ENCODE results near the gene STON2.
A peak's percentile ranks its signal among the peaks of the same experiment; 100 is the strongest.

The STON2 gene

GRCh38 chr14:81416981-81417380 is 16.9 kb upstream of the STON2 start:
- DNase-seq (ENCODE audit: low read depth): no peak

- DNase-seq (ENCODE audit: low read depth): no peak
Measured at GRCh38 chr14:81416194-81416952, 16.2 kb upstream of the STON2 start.

- DNase-seq (ENCODE audit: low read depth): no peak
Measured at GRCh38 chr14:81415781-81416180, 15.7 kb upstream of the STON2 start.

GRCh38 chr14:81414123-81414522 is 14.0 kb upstream of the STON2 start:
- DNase-seq (ENCODE audit: low read depth): no peak

GRCh38 chr14:81412779-81413178 is 12.7 kb upstream of the STON2 start:
- no peak for DNase-seq (ENCODE audit: low read depth)

- no peak for DNase-seq (ENCODE audit: low read depth)
Measured at GRCh38 chr14:81408595-81408994, 8.5 kb upstream of the STON2 start.

- no peak for DNase-seq (ENCODE audit: low read depth)
Measured at GRCh38 chr14:81406863-81407262, 6.7 kb upstream of the STON2 start.

- no peak for DNase-seq (ENCODE audit: low read depth)
Measured at GRCh38 chr14:81402123-81402495, 2.0 kb upstream of the STON2 start.

GRCh38 chr14:81401420-81402122 is 1.4 kb upstream of the STON2 start:
- DNase-seq (ENCODE audit: low read depth): peak; percentile 90

GRCh38 chr14:81400852-81401251 is 728 bp upstream of the STON2 start:
- peak; percentile 95 for DNase-seq (ENCODE audit: low read depth)

GRCh38 chr14:81398196-81398891 is 1.8 kb downstream of the STON2 start:
- DNase-seq (ENCODE audit: low read depth): no peak

GRCh38 chr14:81396113-81396512 is 4.0 kb downstream of the STON2 start:
- peak; percentile 9 for DNase-seq (ENCODE audit: low read depth)

GRCh38 chr14:81394739-81395138 is 5.4 kb downstream of the STON2 start:
- DNase-seq (ENCODE audit: low read depth): no peak

GRCh38 chr14:81392976-81393643 is 7.0 kb downstream of the STON2 start:
- no peak for DNase-seq (ENCODE audit: low read depth)

- no peak for DNase-seq (ENCODE audit: low read depth)
Measured at GRCh38 chr14:81392052-81392451, 8.1 kb downstream of the STON2 start.

GRCh38 chr14:81390696-81391095 is 9.4 kb downstream of the STON2 start:
- no peak for DNase-seq (ENCODE audit: low read depth)

- no peak for DNase-seq (ENCODE audit: low read depth)
Measured at GRCh38 chr14:81388336-81388735, 11.8 kb downstream of the STON2 start.

GRCh38 chr14:81386290-81386745 is 13.8 kb downstream of the STON2 start:
- no peak for DNase-seq (ENCODE audit: low read depth)

GRCh38 chr14:81385886-81386285 is 14.2 kb downstream of the STON2 start:
- no peak for DNase-seq (ENCODE audit: low read depth)

- no peak for DNase-seq (ENCODE audit: low read depth)
Measured at GRCh38 chr14:81385419-81385818, 14.7 kb downstream of the STON2 start.

GRCh38 chr14:81384900-81385299 is 15.2 kb downstream of the STON2 start:
- peak; percentile 32 for DNase-seq (ENCODE audit: low read depth)

- no peak for DNase-seq (ENCODE audit: low read depth)
Measured at GRCh38 chr14:81382517-81383225, 17.5 kb downstream of the STON2 start.
